ENCODE measurements around the gene MOSMO. TPM values are rescaled to one million over a fixed set of nuclear protein-coding genes. Genes with fewer than 3 reads are reported as not detected.

The MOSMO gene
- total RNA-seq, 2 donors from 2014 or later: 19.6 to 21.0 TPM

GRCh38 chr16:22050963-22051362 is 43.1 kb downstream of the MOSMO start:
- H3K9me3 ChIP-seq: no peaks in the 10 kb centered on the region
- TF ChIP-seq POLR2AphosphoS5 (IDR thresholded peaks at IDR 0.05) (no peak), POLR2A (IDR thresholded peaks at IDR 0.05) (no peak), CTCF (IDR thresholded peaks at IDR 0.05) (no peak)
- no peak overlapping the region for H3K27ac ChIP-seq
- H3K4me3 ChIP-seq: no peak overlapping the region
- 84% methylated on average over 4 of the region's 4 CpGs for WGBS
- no peaks in the 10 kb centered on the region for H3K36me3 ChIP-seq
- no peaks in the 10 kb centered on the region for H3K27me3 ChIP-seq (replicated peaks; ENCODE audit: insufficient read depth)
- no peak for DNase-seq (ENCODE audit: low spot score)
- intact Hi-C loops (cut with DNase I): no loop called here
- H3K4me1 ChIP-seq (replicated peaks): no peaks in the 10 kb centered on the region

GRCh38 chr16:22052980-22053379 is 45.1 kb downstream of the MOSMO start:
- Histone ChIP-seq H3K4me3 (no peak overlapping the region), H3K27me3 (replicated peaks; ENCODE audit: insufficient read depth) (no peaks in the 10 kb centered on the region), H3K9me3 (no peaks in the 10 kb centered on the region), H3K4me1 (replicated peaks) (no peaks in the 10 kb centered on the region), H3K27ac (no peak overlapping the region), H3K36me3 (no peaks in the 10 kb centered on the region)
- intact Hi-C loops (cut with DNase I): no loop called here
- 77% methylated on average over 6 of the region's 6 CpGs for WGBS
- TF ChIP-seq POLR2A (IDR thresholded peaks at IDR 0.05) (no peak), CTCF (IDR thresholded peaks at IDR 0.05) (no peak), POLR2AphosphoS5 (IDR thresholded peaks at IDR 0.05) (no peak)
- no peak for DNase-seq (ENCODE audit: low spot score)

GRCh38 chr16:22053921-22054341 is 46.0 kb downstream of the MOSMO start:
- no peaks in the 10 kb centered on the region for H3K4me1 ChIP-seq (replicated peaks)
- no peak overlapping the region for H3K27ac ChIP-seq
- intact Hi-C loops (cut with DNase I): no loop called here
- H3K36me3 ChIP-seq: no peaks in the 10 kb centered on the region
- no peak for DNase-seq (ENCODE audit: low spot score)
- H3K9me3 ChIP-seq: no peaks in the 10 kb centered on the region
- TF ChIP-seq POLR2A (IDR thresholded peaks at IDR 0.05): no peak
- 95% methylated on average over 4 of the region's 4 CpGs for WGBS
- no peaks in the 10 kb centered on the region for H3K27me3 ChIP-seq (replicated peaks; ENCODE audit: insufficient read depth)
- H3K4me3 ChIP-seq: no peak overlapping the region

GRCh38 chr16:22054847-22055590 is 47.1 kb downstream of the MOSMO start:
- no peaks in the 10 kb centered on the region for H3K36me3 ChIP-seq
- WGBS: 86% methylated on average over 5 of the region's 5 CpGs
- H3K9me3 ChIP-seq: no peaks in the 10 kb centered on the region
- no peak overlapping the region for H3K4me3 ChIP-seq
- DNase-seq (ENCODE audit: low spot score): no peak
- no peaks in the 10 kb centered on the region for H3K27me3 ChIP-seq (replicated peaks; ENCODE audit: insufficient read depth)
- H3K27ac ChIP-seq: no peak overlapping the region
- no peaks in the 10 kb centered on the region for H3K4me1 ChIP-seq (replicated peaks)
- TF ChIP-seq POLR2AphosphoS5 (IDR thresholded peaks at IDR 0.05) (no peak), CTCF (IDR thresholded peaks at IDR 0.05) (no peak), POLR2A (IDR thresholded peaks at IDR 0.05) (no peak)
- intact Hi-C loops (cut with DNase I): no loop called here

- no peaks in the 10 kb centered on the region for H3K9me3 ChIP-seq
- H3K27ac ChIP-seq: no peak overlapping the region
- no peaks in the 10 kb centered on the region for H3K36me3 ChIP-seq
- no peaks in the 10 kb centered on the region for H3K4me1 ChIP-seq (replicated peaks)
- no peaks in the 10 kb centered on the region for H3K27me3 ChIP-seq (replicated peaks; ENCODE audit: insufficient read depth)
- H3K4me3 ChIP-seq: no peak overlapping the region
- no peak for DNase-seq (ENCODE audit: low spot score)
- 78% methylated on average over 5 of the region's 5 CpGs for WGBS
- TF ChIP-seq POLR2AphosphoS5 (IDR thresholded peaks at IDR 0.05) (no peak), POLR2A (IDR thresholded peaks at IDR 0.05) (no peak), CTCF (IDR thresholded peaks at IDR 0.05) (no peak)
- intact Hi-C loops (cut with DNase I): no loop called here
Measured at GRCh38 chr16:22055881-22056280, 48.0 kb downstream of the MOSMO start.

Data from prostate gland (tissue), 2 donors.